ENCODE measurements around the gene BFSP1. TPM values are rescaled to one million over a fixed set of nuclear protein-coding genes. Genes with fewer than 3 reads are reported as not detected.
A peak's percentile ranks its signal among the peaks of the same experiment; 100 is the strongest.

The BFSP1 gene
- total RNA-seq, 2 donors from 2014 or later = 0.52 to 0.99 TPM

DNA sequence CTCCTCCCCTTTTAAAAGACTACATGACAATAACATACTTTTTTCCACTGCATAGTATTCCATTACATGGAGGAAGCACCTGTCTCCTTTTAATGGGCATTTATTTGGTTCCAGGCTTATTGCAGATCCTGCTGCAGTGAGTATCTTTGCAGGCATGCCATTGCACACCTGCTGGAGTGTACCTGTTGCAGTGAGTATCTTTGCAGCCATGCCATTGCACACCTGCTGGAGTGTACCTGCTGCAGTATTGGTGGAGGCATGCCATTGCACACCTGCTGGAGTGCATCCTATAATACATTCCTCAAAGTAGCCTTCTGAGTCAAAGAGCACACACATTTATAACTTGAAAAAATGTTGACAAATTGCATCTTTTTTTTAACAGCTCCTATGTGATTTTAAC, 1.6 kb downstream of the BFSP1 start:
- peaks cover 15% of the 10 kb centered on the region for H3K4me1 ChIP-seq
- intact Hi-C loops (cut with DNase I) = no loop called here
- no peaks in the 10 kb centered on the region for H3K36me3 ChIP-seq (replicated peaks in 1 of 2; ENCODE audit: insufficient read depth in 1 of 2, low read depth in 2 of 2)
- H3K27me3 ChIP-seq = no peaks in the 10 kb centered on the region
- no peak overlapping the region for H3K27ac ChIP-seq
- no peaks in the 10 kb centered on the region for H3K9me3 ChIP-seq
- no peak overlapping the region for H3K4me3 ChIP-seq
- TF ChIP-seq POLR2A (IDR thresholded peaks at IDR 0.05) = no peak
- TF ChIP-seq, protein P1, sequence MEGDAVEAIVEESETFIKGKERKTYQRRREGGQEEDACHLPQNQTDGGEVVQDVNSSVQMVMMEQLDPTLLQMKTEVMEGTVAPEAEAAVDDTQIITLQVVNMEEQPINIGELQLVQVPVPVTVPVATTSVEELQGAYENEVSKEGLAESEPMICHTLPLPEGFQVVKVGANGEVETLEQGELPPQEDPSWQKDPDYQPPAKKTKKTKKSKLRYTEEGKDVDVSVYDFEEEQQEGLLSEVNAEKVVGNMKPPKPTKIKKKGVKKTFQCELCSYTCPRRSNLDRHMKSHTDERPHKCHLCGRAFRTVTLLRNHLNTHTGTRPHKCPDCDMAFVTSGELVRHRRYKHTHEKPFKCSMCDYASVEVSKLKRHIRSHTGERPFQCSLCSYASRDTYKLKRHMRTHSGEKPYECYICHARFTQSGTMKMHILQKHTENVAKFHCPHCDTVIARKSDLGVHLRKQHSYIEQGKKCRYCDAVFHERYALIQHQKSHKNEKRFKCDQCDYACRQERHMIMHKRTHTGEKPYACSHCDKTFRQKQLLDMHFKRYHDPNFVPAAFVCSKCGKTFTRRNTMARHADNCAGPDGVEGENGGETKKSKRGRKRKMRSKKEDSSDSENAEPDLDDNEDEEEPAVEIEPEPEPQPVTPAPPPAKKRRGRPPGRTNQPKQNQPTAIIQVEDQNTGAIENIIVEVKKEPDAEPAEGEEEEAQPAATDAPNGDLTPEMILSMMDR (IDR thresholded peaks at IDR 0.05) = no peak
- no peak for DNase-seq
- no peak for ATAC-seq

DNA sequence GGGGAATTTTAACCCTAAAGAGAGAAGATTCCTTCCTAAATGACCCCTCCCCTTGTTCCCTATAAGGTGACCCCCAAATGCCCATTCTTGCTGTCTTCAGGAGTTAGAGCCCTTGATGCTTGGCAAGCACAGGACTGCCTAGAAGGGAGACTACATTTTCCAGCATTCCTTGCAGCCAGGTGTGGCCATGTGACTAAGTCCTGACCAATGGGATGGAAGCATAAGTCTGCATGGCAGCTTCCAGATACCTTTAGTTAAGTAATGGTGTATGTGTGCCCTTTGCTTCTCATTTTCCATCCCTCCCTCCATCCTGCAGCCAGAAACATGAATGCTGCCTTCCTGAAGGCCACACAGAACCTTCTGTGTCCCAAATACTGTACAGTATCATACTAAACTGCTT, 5.5 kb downstream of the BFSP1 start:
- intact Hi-C loops (cut with DNase I) = no loop called here
- peak; percentile 29 to 44 (median 40) for DNase-seq
- H3K36me3 ChIP-seq (replicated peaks in 1 of 2; ENCODE audit: insufficient read depth in 1 of 2, low read depth in 2 of 2) = no peaks in the 10 kb centered on the region
- no peak for TF ChIP-seq POLR2A (IDR thresholded peaks at IDR 0.05)
- TF ChIP-seq, protein P1 (IDR thresholded peaks at IDR 0.05) = no peak
- peak; percentile 60 for ATAC-seq
- peaks cover 6% of the 10 kb centered on the region for H3K4me1 ChIP-seq
- H3K4me3 ChIP-seq = no peak overlapping the region
- no peaks in the 10 kb centered on the region for H3K27me3 ChIP-seq
- no peaks in the 10 kb centered on the region for H3K9me3 ChIP-seq
- H3K27ac ChIP-seq = no peak overlapping the region

DNA sequence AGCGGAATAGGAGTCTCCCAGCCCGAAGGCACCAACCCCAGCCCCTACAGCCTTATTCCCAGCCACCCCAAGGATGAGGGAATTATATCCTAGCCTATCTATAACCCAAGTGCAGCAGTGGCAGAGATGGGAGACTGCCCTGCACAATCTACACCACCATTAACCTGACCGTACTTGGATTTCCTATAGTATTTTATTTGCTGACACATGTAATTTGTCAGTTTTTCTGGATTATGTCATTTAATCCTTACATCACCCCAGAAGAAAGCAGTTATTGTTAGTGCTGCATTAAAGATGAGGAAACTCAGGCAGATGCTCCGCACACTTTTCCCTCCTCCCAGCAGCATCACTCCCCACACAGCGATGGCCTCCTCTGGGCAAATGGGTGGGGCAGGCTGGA, 6.0 kb downstream of the BFSP1 start:
- Histone ChIP-seq H3K36me3 (replicated peaks in 1 of 2; ENCODE audit: insufficient read depth in 1 of 2, low read depth in 2 of 2) (no peaks in the 10 kb centered on the region), H3K27me3 (no peaks in the 10 kb centered on the region), H3K9me3 (no peaks in the 10 kb centered on the region), H3K4me1 (peaks cover 2% of the 10 kb centered on the region), H3K27ac (no peak overlapping the region), H3K4me3 (no peak overlapping the region)
- WGBS, 2 donors = 86 to 98% methylated on average over 5 of the region's 5 CpGs
- intact Hi-C loops (cut with DNase I) = no loop called here
- TF ChIP-seq, protein P1 (IDR thresholded peaks at IDR 0.05) = no peak
- no peak for TF ChIP-seq POLR2A (IDR thresholded peaks at IDR 0.05)
- ATAC-seq (no peak), DNase-seq (no peak)

DNA sequence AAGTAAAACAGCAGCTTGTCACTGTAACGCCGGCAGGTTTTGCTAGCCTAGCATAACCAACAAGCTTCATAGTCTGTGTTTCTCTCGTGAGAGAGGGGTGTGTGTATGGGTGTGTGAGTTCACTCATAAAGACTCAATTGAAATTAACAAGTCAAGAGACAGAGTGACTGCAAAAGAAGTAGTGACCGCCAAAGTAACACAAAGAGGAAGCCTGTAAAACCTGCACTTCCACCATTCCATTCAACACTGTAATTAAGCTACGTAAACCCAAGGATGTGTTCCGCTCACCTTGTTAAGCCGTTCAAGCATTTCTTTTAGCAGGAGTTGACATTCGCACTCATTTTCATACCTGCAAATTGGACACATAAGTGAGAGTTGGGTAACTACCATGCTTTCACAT, 6.6 kb downstream of the BFSP1 start:
- no peaks in the 10 kb centered on the region for H3K27me3 ChIP-seq
- H3K4me3 ChIP-seq = no peak overlapping the region
- DNase-seq = no peak
- ATAC-seq = no peak
- H3K4me1 ChIP-seq = no peaks in the 10 kb centered on the region
- no peak overlapping the region for H3K27ac ChIP-seq
- intact Hi-C loops (cut with DNase I) = no loop called here
- WGBS, 2 donors = 79 to 82% methylated on average over 8 of the region's 8 CpGs
- no peaks in the 10 kb centered on the region for H3K36me3 ChIP-seq (replicated peaks in 1 of 2; ENCODE audit: insufficient read depth in 1 of 2, low read depth in 2 of 2)
- H3K9me3 ChIP-seq = no peaks in the 10 kb centered on the region
- TF ChIP-seq POLR2A (IDR thresholded peaks at IDR 0.05) = no peak
- TF ChIP-seq, protein P1 (IDR thresholded peaks at IDR 0.05) = no peak

DNA sequence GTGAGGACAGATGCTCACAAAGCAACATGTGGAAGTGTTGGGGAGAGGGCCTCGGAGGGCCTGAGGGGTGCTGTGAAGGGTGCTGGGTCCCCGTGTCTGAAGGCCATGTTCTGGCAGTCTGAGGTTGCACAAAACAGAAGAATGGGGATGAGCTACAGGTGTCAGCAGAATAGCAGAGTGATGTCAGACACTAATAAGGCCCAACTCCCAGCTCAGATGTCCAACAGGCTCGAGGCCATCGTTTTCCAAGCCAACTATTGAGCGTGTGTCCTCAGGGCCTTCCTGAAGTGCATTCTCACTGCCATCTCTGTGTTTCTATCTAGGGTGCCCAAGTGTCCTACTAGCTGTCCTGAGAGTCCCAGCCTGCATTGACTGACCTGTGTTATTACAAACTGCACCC, 7.9 kb downstream of the BFSP1 start:
- Histone ChIP-seq H3K4me3 (no peak overlapping the region), H3K36me3 (replicated peaks in 1 of 2; ENCODE audit: insufficient read depth in 1 of 2, low read depth in 2 of 2) (no peaks in the 10 kb centered on the region), H3K27ac (no peak overlapping the region), H3K9me3 (no peaks in the 10 kb centered on the region), H3K4me1 (no peaks in the 10 kb centered on the region), H3K27me3 (no peaks in the 10 kb centered on the region)
- WGBS, 2 donors = 74 to 77% methylated on average over 5 of the region's 5 CpGs
- TF ChIP-seq, protein P1 (IDR thresholded peaks at IDR 0.05) = no peak
- TF ChIP-seq POLR2A (IDR thresholded peaks at IDR 0.05) = no peak
- ATAC-seq (no peak), DNase-seq (peak in 1 of 4 donors; percentile 1)
- intact Hi-C loops (cut with DNase I) = no loop called here
